Nephron progenitor cell (in vitro differentiated cells): Measurements from ENCODE around the gene PISD.
A peak's percentile ranks its signal among the peaks of the same experiment; 100 is the strongest.

ENCODE experiments used
- DNase-seq: peaks from one replicate; pipeline ENCODE4 v3.0.0; 2021
- H3K27ac Mint-ChIP-seq: 2 replicates; pipeline ENCODE4 v1.8.0; 2021; ENCODE audit warnings: mild to moderate bottlenecking, moderate library complexity, mixed read lengths
- H3K27me3 Mint-ChIP-seq: 2 replicates; pipeline ENCODE4 v1.8.0; 2021; ENCODE audit warnings: mild to moderate bottlenecking, low read depth, mixed read lengths; ENCODE audit not compliant: poor library complexity
- H3K36me3 Mint-ChIP-seq: 2 replicates; pipeline ENCODE4 v1.8.0; 2021; ENCODE audit warnings: low read depth, mixed read lengths
- H3K4me1 Mint-ChIP-seq: 2 replicates; pipeline ENCODE4 v1.8.0; 2021; ENCODE audit warnings: mixed read lengths
- H3K4me3 Mint-ChIP-seq: 2 replicates; pipeline ENCODE4 v1.8.0; 2021; ENCODE audit warnings: mild to moderate bottlenecking, moderate library complexity, mixed read lengths
- H3K9me3 Mint-ChIP-seq: 2 replicates; pipeline ENCODE4 v1.8.0; 2021; ENCODE audit warnings: mild to moderate bottlenecking, moderate library complexity, mixed read lengths
- CTCF ChIP-seq: fragments of 200-600 bp; sonication (generic); IDR thresholded peaks from 2 replicates; pipeline ENCODE4 v1.5.0; 2021; ENCODE audit warnings: antibody characterized with exemption

Gene PISD

GRCh38 chr22:31574055-31574670 lies 87.9 kb downstream of the PISD start:
- Mint-ChIP-seq H3K4me3 (no peak overlapping the region), H3K9me3 (no peaks in the 10 kb centered on the region), H3K27me3 (peaks cover 6% of the 10 kb centered on the region), H3K4me1 (no peaks in the 10 kb centered on the region), H3K27ac (peak overlapping the region; percentile 42), H3K36me3 (peaks cover 16% of the 10 kb centered on the region)
- DNase-seq: no peak
- TF ChIP-seq CTCF: no peak

DNA sequence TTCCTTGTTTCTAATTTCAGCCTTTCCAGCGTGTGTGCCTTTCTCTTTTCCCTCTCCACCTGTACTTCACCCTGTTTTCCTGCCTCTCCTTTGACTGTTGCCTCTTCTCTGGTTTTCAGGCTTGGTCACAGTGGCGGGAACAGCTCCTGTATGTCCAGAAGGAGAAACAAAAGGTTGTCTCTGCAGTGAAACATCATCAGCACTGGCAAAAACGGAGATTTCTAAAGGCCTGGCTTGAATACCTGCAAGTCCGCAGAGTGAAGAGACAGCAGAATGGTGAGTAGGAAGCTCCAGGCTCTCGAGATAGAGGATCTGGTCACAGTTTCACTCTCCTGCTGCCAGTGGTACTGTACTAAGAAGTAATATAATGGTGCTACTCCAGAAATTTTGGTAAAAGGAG lies 89.1 kb downstream of the PISD start:
- peak overlapping the region; percentile 84 for H3K27ac Mint-ChIP-seq
- H3K4me3 Mint-ChIP-seq: no peak overlapping the region
- TF ChIP-seq CTCF: no peak

DNA sequence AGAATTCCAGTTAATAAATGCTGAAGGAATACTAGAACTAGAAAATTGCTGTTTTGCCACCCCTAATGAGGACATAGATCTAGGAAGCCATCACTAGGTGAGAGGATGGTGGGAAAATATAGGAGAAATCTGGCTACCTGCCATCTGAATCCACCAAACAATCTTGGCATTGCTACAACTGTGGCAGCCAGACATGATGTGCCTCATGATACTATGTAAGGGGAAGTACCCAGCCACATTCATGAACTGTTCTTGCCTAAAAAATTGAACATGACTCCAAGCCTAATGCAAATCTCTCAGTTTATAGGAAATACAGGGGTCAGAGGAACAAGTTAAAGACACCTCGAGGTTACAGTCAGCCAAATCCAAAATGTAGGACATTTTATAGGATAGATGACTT lies 92.9 kb downstream of the PISD start:
- H3K4me3 Mint-ChIP-seq: no peak overlapping the region
- H3K9me3 Mint-ChIP-seq: no peaks in the 10 kb centered on the region
- DNase-seq: no peak
- H3K36me3 Mint-ChIP-seq: peaks cover 16% of the 10 kb centered on the region
- TF ChIP-seq CTCF: no peak
- no peak overlapping the region for H3K27ac Mint-ChIP-seq
- H3K4me1 Mint-ChIP-seq: no peaks in the 10 kb centered on the region
- H3K27me3 Mint-ChIP-seq: peaks cover 4% of the 10 kb centered on the region

More for the DNA sequence above, 89.1 kb downstream of the PISD start:
- Mint-ChIP-seq H3K4me1 (no peaks in the 10 kb centered on the region), H3K9me3 (no peaks in the 10 kb centered on the region), H3K36me3 (peaks cover 16% of the 10 kb centered on the region), H3K27me3 (peaks cover 6% of the 10 kb centered on the region)
- DNase-seq: no peak
